ENCODE data around the gene LTBP3.
"Not testable (repeated sequence)": the region's sequence is repeated elsewhere in the genome, so short reads cannot be mapped to it uniquely, and the experiment has no call there.

The LTBP3 gene

DNA sequence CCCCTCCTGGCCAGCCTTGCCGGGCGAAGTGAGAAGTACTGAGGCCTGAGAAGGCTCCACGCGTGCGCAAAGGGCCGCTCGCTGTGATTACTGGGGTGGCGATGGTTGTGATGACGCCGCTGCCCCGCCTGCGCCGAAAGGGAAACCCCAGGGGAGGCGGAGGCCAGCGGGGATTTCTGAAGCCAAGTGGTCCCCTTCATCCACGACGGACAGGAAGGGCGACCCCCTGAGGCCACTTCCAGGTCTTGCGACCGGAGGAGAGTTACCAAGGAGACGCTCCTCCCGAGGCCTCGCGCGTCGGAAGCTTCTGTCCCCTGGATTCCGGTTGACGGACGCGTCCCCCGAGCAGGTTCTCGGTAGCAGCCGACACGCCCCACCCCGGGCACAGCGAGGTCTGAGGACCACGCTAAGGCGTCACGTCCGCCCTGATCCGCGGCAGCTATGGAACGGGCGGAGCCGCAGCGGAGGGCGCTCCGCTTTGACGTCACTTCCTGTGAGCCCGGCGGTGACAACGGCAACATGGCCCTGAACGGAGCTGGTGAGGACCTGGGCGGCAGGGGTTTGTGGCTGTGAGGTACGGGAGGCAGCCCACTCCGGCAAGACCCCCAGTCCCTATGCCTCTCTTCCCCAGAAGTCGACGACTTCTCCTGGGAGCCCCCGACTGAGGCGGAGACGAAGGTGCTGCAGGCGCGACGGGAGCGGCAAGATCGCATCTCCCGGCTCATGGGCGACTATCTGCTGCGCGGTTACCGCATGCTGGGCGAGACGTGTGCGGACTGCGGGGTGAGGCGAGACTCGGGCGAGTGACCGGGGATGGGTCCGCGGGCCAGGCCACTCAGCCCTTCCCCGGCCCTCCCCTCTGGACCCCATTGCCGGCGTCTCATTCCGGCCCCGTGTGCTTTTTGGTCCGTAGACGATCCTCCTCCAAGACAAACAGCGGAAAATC is 12.1 kb upstream of the LTBP3 start, which contains the start of gene ZNRD2:
Gene ZNRD2 (plus strand): TSS at position 505 of the 946 bp plus-strand sequence. CDS start 15 bp downstream, at position 520.
- H3K4me3 ChIP-seq (ENCODE audit: low read depth, low read length), result peak within 1 kb of the TSS; percentile 92
- TF ChIP-seq, protein P1, sequence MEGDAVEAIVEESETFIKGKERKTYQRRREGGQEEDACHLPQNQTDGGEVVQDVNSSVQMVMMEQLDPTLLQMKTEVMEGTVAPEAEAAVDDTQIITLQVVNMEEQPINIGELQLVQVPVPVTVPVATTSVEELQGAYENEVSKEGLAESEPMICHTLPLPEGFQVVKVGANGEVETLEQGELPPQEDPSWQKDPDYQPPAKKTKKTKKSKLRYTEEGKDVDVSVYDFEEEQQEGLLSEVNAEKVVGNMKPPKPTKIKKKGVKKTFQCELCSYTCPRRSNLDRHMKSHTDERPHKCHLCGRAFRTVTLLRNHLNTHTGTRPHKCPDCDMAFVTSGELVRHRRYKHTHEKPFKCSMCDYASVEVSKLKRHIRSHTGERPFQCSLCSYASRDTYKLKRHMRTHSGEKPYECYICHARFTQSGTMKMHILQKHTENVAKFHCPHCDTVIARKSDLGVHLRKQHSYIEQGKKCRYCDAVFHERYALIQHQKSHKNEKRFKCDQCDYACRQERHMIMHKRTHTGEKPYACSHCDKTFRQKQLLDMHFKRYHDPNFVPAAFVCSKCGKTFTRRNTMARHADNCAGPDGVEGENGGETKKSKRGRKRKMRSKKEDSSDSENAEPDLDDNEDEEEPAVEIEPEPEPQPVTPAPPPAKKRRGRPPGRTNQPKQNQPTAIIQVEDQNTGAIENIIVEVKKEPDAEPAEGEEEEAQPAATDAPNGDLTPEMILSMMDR (IDR thresholded peaks at IDR 0.05; ENCODE audit: low read depth, low read length, missing control alignments), result peak; percentile 62

DNA sequence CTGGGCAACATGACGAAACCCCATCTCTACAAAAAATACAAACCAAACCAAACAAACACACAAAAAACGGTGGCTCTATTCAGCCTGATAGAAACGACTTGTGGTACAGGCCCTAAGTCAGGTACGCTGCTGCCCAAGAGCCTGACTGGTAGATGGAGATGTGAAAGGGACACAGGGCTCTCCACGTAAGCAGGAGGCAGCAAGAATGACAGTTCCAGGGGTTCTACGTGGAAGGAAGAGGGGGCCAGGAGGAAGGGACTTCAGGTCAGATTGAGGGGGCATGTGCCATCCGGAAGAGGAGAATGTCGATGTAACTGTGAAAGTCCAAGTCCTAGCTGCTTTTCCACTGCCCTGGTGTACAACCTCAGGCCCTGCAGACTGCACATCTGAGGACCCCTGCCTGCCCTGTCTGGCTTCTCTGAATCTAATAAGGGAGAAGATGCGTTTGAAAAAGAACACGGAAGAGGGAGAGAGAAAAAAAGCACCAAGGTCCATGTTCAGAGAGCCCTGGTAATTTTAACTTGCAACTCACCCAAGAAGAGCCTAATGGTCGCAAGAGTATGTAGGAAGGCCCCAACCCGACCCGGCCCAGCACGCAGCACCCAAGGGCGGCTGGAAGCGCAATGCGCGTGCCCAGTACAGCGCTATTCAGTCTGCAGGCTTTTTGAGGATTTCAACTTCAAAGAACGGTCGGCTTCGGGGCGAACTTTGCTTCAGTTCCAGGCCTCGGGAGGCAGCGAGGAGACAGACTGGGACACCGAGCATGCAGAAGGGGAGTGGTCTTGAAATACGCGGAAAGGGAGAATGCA is 11.2 kb upstream of the LTBP3 start:
- H3K4me3 ChIP-seq (ENCODE audit: low read depth, low read length), result peak overlapping the region; percentile 92
- no peak for DNase-seq (ENCODE audit: low read depth)
- TF ChIP-seq, protein P1 (IDR thresholded peaks at IDR 0.05; ENCODE audit: low read depth, low read length, missing control alignments), result no peak

More for the DNA sequence above, 12.1 kb upstream of the LTBP3 start, which contains the start of gene ZNRD2:
- peak; percentile 96 for DNase-seq (ENCODE audit: low read depth)

DNA sequence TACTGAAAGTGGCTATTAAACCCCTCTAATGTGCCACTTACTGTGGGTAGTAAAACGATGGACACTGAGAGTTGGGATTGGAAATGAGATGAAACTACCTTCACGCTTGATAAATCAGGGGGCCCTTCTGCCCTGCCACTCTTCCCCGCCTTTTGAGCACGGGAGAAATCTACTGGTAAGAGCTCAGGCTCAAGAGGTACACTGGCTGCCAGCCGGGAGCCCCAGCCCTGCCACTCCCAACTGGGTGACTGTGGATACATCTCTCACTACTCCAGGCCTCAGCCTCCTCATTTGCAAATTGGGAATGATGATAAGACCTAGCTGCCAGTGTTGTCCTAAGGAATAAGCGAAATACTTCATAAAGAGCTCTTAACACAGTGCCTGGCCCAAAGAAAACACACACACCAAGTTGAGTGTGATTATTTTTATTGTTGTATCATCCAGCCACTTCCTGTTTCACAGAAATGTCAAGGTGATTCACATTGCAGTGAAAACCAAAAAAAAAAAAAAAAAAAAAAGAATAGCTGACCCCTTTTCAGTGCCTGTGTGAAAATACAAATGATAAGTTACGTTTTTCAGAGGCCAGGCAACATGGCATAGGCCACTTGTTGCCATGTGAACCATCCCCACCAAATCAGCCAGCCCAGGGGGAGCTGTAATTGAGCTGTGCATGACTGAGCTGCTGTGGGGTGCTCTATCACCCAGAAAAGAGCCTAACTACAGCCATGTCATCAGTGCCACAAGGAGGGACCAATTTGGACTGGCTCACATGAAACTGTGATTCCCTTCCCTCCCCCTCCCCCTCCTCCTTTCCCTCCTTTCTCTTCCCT is 7.7 kb upstream of the LTBP3 start:
- H3K4me3 ChIP-seq (ENCODE audit: low read depth, low read length), result no peak overlapping the region
- no peak for DNase-seq (ENCODE audit: low read depth)

DNA sequence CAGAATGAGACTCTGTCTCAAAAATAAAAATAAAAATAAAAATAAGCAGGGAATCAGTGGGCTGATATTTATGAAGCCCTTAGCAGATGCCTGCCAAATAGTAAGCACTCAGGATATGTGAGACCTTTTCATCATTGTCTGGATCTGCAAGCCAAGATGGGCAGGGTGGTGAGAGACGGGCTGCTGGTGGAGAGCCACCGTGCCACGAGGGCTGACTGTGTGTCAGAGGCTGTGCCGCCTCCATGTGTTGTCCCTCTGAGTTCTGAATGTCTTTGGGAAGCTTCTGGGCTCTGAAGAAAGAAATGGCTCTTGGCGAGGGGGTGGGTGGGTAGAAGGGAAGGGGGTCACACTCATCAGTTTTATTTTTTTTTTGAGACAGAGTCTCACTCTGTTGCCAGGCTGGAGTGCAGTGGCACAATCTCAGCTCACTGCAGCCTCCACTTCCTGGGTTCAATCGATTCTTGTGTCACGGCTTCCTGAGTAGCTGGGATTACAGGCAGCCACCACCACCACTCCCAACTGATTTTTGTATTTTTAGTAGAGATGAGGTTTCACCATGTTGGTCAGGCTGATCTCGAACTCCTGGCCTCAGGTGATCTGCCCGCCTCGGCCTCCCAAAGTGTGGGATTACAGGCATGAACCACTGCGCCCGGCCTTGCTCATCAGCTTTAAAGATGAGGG is 6.9 kb upstream of the LTBP3 start:
- not testable (repeated sequence) for DNase-seq (ENCODE audit: low read depth); H3K4me3 ChIP-seq (ENCODE audit: low read depth, low read length)

More for the DNA sequence above, 7.7 kb upstream of the LTBP3 start:
- TF ChIP-seq, protein P1 (IDR thresholded peaks at IDR 0.05; ENCODE audit: low read depth, low read length, missing control alignments), result no peak

DNA sequence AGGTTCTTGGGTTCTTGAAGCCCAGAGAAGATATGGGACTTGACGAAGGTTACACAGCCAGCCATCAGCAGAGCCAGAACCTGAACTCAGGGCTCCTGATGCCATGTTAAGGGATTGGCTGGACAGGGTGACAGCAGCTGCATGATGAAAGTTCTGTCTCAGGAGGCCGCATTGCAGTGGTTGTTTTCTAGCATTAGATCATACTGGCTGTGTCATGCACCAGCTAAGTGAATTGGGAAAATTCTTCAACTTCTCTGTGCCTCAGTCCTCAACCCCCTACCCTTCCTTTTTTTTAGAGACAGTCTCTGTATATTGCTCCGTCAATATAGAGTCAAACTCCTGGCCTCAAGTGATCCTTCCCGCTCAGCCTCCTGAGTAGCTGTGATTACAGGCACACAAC is 5.4 kb upstream of the LTBP3 start:
- H3K4me3 ChIP-seq (ENCODE audit: low read depth, low read length), result no peak overlapping the region
- TF ChIP-seq, protein P1 (IDR thresholded peaks at IDR 0.05; ENCODE audit: low read depth, low read length, missing control alignments), result no peak
- DNase-seq (ENCODE audit: low read depth), result no peak

DNA sequence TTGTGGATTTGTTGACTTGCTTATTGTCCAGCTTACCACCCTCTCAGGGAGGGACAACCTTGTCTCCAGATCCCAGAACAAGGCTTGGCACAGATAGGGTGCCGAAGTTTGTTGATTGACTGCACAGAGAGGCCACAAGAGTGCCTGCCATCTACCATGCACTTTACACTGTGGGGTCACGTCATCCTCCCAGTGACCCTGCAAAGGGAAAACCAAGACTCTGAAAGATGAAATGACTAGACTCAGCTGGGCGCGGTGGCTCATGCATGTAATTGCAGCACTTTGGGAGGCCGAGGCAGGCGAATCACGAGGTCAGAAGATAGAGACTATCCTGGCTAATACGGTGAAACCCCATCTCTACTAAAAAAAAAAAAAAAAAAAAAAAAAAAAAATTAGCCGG is 4.6 kb upstream of the LTBP3 start:
- no peak overlapping the region for H3K4me3 ChIP-seq (ENCODE audit: low read depth, low read length)
- no peak for DNase-seq (ENCODE audit: low read depth)
- TF ChIP-seq, protein P1 (IDR thresholded peaks at IDR 0.05; ENCODE audit: low read depth, low read length, missing control alignments), result no peak
